HL-60/S4 (cell line): ENCODE measurements around the gene SPACDR.

Experiments used
- in situ Hi-C: fragments of 300-500 bp; cut with MboI; formaldehyde crosslinking; loops from 2 replicates; pipeline ENCODE4 v1.14.3; 2022; ENCODE audit warnings: low sequenced_read_pairs

The SPACDR gene

GRCh38 chr7:100419660-100420226 lies 44.3 kb downstream of the SPACDR start:
- in situ Hi-C loops: no loop called here

- in situ Hi-C loops: no loop called here
Observed at GRCh38 chr7:100418930-100419659, 45.0 kb downstream of the SPACDR start.

DNA sequence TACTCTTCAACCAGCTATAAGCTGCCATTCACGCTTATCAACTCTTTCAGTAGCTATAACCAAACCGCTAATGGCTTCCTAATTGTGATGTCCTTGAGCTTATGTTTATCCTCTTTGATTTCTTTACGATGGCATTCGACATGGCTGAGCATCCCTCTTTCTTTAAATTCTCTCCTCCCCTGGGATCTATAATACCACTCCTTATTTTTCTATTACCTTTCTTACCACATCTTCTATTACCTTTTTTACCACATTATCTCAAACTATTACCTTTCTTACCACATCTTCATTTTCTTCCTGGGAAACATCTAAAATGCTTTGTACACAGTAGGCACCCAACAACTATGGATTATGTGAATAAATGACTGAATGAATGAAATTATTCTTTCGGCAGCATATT lies 48.6 kb downstream of the SPACDR start:
- in situ Hi-C loops: no loop called here

DNA sequence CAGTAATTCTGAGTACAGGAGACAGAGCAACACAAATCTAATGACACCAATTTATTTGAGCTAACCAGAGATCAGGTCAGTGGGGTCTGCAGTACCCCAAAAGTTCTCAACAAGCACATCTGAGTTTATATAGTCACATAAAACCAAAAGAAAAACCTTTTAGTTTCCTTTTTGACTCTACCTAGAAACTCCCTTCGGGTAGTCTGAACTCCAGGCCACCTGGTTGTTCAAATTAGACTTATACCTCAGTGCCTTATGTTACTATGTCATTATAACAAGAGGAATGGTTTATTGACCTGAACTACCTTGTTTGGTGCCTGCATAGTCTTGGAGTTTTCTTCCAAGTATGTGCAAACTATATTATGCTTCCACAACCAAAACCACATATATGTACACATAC lies 50.2 kb downstream of the SPACDR start:
- in situ Hi-C loops: no loop called here

GRCh38 chr7:100413346-100413745 lies 50.7 kb downstream of the SPACDR start:
- in situ Hi-C loops: no loop called here

DNA sequence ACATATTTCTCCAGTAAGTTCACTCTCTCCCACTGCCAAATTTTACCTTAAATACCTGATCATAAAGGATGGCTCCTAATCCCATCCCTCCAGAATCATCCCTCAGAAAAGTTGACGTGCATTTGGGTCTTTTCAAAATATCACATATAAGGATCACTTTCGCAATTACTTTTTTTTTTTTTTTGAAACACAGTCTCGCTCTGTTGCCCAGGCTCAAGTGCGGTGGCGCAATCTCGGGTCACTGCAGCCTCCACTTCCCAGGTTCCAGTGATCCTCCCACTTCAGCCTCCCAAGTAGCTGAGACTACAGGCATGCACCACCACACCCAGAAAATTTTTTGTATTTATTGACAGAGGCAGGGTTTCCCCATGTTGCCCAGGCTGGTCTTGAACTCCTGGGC lies 53.0 kb downstream of the SPACDR start:
- in situ Hi-C loops: no loop called here

DNA sequence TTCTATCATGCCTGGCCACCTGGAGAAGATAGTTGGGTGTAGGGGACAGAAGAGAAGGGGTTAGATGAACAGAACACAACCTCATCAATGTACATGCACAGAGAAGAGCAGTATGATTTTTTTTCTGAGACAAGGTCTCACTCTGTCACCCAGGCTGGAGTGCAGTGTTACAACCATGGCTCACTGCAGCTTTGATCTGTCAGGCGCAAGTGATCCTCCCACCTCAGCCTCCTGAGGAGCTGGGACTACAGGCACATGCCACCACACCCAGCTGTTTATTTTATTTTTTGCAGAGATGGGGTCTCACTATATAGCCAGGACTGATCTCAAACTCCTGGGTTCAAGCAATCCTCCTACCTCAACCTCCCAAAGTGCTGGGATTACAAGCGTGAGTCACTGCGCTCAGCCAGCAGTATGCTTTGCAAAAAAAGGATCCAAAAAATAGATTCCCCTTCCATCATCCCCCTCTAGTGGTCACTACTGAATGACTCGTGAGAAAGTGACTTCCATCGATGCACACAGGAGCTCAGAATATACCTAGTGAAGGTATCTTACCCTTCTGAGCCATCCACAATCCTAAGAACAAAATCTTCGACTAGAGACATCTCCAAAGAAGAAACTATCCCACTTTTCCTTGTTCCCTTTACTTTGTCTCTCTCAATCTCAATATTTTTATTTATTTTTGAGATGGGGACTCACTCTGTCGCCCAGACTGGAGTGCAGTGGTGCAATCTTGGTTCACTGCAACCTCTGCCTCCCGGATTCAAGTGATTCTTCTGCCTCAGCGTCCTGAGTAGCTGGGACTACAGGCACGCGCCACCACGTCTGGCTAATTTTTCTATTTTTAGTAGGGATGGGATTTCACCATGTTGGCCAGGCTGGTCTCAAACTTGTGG lies 56.5 kb downstream of the SPACDR start:
- in situ Hi-C loops: no loop called here

- in situ Hi-C loops: no loop called here
Observed at GRCh38 chr7:100406767-100407166, 57.3 kb downstream of the SPACDR start.
